ENCODE data around the gene SCGB3A2. TPM values are rescaled to one million over a fixed set of nuclear protein-coding genes. Genes with fewer than 3 reads are reported as not detected.

Gene SCGB3A2
- total and polyA plus RNA-seq, 8 donors, result 0.24 to 0.76 TPM; not detected in 6

DNA sequence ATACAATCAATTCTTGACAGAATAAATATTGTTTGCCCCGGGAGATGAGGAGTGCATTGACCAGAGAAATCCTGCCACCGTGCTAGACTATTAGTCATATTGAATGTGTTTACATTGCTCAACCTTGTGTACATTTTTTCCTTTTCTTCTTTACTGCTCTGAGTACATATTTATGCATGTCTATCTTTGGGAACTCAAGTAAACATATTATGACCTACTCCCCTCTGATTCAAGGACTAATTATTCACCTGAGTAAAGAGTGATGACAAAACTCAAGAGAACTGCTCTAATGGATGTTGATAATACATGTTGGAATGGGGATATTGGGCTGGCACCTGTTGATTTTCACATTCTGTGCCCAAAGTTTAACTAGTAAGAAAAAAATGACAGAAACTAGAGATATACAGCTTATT lies 43.1 kb upstream of the SCGB3A2 start:
- DNase-seq, result peak in 2 of 6 donors; percentile 49 to 68
- ATAC-seq, result peak; percentile 57 to 70 (median 68)
- Histone ChIP-seq H3K9me3 (no peaks in the 10 kb centered on the region), H3K27me3 (no peaks in the 10 kb centered on the region), H3K4me1 (peaks cover 14 to 47% (median 36%) of the 10 kb centered on the region in 3 donors), H3K36me3 (no peaks in the 10 kb centered on the region), H3K27ac (peak overlapping the region in 3 of 4 donors; percentile 6 to 86 (median 83)), H3K4me3 (no peak overlapping the region)
- TF ChIP-seq, protein P1, sequence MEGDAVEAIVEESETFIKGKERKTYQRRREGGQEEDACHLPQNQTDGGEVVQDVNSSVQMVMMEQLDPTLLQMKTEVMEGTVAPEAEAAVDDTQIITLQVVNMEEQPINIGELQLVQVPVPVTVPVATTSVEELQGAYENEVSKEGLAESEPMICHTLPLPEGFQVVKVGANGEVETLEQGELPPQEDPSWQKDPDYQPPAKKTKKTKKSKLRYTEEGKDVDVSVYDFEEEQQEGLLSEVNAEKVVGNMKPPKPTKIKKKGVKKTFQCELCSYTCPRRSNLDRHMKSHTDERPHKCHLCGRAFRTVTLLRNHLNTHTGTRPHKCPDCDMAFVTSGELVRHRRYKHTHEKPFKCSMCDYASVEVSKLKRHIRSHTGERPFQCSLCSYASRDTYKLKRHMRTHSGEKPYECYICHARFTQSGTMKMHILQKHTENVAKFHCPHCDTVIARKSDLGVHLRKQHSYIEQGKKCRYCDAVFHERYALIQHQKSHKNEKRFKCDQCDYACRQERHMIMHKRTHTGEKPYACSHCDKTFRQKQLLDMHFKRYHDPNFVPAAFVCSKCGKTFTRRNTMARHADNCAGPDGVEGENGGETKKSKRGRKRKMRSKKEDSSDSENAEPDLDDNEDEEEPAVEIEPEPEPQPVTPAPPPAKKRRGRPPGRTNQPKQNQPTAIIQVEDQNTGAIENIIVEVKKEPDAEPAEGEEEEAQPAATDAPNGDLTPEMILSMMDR (IDR thresholded peaks at IDR 0.05), result no peak
- intact Hi-C loops (cut with DNase I), result no loop called here
- WGBS, 2 donors, result 4 to 5% methylated on average over 2 of the region's 2 CpGs
- FAIRE-seq, result peak; percentile 9

DNA sequence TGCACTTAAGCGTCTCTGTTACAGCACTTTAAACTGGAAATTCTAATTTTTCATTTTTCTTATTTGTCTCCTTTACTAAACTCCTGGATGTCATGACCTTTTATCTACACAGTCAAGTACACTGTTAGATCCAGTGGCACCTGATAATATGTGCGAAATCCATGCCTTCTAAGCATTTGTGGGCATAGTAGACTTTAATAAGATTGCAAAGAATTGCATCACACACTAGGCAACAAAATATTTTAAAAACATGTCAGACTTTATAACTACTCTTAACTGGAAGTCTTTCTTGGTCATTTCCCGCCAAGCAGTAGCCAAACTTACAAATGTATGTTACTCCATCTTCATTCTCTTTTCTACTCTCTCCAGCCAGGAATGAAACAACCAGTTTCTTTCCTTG lies 42.1 kb upstream of the SCGB3A2 start:
- intact Hi-C loops (cut with DNase I), result no loop called here
- Histone ChIP-seq H3K27ac (peak overlapping the region; percentile 33 to 86 (median 60)), H3K4me1 (peaks cover 14 to 47% (median 36%) of the 10 kb centered on the region in 3 donors), H3K9me3 (no peaks in the 10 kb centered on the region), H3K4me3 (peak overlapping the region in 2 of 4 donors; percentile 10 to 28), H3K27me3 (no peaks in the 10 kb centered on the region), H3K36me3 (no peaks in the 10 kb centered on the region)
- peak in 3 of 4 donors; percentile 5 to 13 (median 6) for ATAC-seq
- no peak for FAIRE-seq
- no peak for DNase-seq
- TF ChIP-seq, protein P1 (IDR thresholded peaks at IDR 0.05), result no peak
- WGBS, 2 donors, result 33 to 34% methylated on average over 3 of the region's 3 CpGs

DNA sequence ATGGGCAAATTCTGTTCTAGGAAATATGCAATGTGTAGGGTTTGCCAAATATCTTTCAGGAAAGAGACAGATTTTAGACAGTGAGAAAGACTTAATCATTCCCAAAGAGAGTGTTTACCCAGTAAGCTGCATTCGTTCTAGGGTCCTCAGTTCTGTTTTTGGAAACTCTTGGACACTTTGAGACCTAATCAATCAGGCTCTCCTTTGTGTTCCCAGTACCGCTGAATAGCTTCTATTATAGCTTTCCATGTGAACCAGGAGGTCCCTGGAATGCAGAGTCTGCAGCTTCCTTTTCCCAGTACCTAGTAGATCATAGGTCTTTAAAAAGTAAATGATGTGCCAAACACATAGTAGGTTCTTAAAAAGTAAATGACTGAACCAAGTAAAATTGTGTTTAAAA lies 35.6 kb upstream of the SCGB3A2 start:
- H3K27me3 ChIP-seq, result no peaks in the 10 kb centered on the region
- H3K36me3 ChIP-seq, result no peaks in the 10 kb centered on the region
- no peak overlapping the region for H3K27ac ChIP-seq
- ATAC-seq (no peak), FAIRE-seq (no peak), DNase-seq (no peak)
- no peak overlapping the region for H3K4me3 ChIP-seq
- H3K4me1 ChIP-seq, result peaks cover under 1 to 20% (median 14%) of the 10 kb centered on the region in 3 donors
- intact Hi-C loops (cut with DNase I), result no loop called here
- TF ChIP-seq, protein P1 (IDR thresholded peaks at IDR 0.05), result no peak
- no peaks in the 10 kb centered on the region for H3K9me3 ChIP-seq
- 36 to 43% methylated on average over 2 of the region's 2 CpGs for WGBS, 2 donors

DNA sequence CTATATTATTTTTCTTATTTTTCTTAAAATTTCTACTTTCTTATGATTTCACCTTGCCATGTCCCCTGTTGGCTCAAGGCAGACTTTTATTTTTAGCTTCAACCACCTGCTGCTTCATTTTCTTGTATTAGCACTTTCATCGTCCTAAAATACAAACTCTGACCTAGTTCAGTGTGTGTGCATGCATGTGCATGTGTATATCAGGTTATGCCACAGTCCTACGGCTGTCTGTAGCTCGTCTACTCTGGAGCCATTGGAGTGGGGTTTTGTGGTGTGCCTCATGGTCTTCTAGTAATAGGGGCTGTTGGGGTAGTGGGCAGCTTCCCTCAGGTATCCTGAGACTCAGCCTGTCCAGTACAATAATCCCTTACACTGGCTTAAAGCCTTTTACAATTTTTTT lies 33.7 kb upstream of the SCGB3A2 start:
- WGBS, 2 donors, result 48 to 64% methylated on average over 3 of the region's 3 CpGs
- no peak for ATAC-seq
- H3K9me3 ChIP-seq, result no peaks in the 10 kb centered on the region
- no peak for FAIRE-seq
- DNase-seq, result no peak
- TF ChIP-seq, protein P1 (IDR thresholded peaks at IDR 0.05), result no peak
- H3K4me1 ChIP-seq, result peaks cover 0 to 3% (median 1%) of the 10 kb centered on the region in 3 donors
- no peaks in the 10 kb centered on the region for H3K36me3 ChIP-seq
- H3K27me3 ChIP-seq, result no peaks in the 10 kb centered on the region
- no peak overlapping the region for H3K4me3 ChIP-seq
- no peak overlapping the region for H3K27ac ChIP-seq
- intact Hi-C loops (cut with DNase I), result no loop called here

DNA sequence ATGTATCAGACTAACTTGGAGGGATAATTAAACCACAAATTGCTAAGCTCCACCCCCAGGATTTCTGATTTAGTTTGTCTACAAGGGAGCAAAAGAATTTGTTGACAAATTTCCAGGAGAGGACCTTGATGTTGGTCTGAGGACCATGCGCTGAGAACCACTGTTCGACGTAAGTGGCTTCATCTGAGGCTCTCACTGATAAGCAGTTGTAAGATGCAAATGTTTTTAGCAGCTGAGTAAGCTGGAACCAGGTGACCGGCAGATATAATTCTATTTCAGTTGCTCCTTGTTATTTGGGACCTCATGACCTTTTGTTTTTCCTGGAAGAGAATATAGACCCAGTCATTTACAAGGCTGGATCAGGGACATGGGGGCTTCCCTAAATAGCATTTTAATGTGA lies 32.9 kb upstream of the SCGB3A2 start:
- H3K4me3 ChIP-seq, result no peak overlapping the region
- H3K9me3 ChIP-seq, result no peaks in the 10 kb centered on the region
- intact Hi-C loops (cut with DNase I), result no loop called here
- H3K27me3 ChIP-seq, result no peaks in the 10 kb centered on the region
- FAIRE-seq (no peak), DNase-seq (no peak), ATAC-seq (peak in 2 of 4 donors; percentile 37 to 56)
- H3K36me3 ChIP-seq, result no peaks in the 10 kb centered on the region
- peaks cover 0 to 3% (median 0%) of the 10 kb centered on the region in 3 donors for H3K4me1 ChIP-seq
- TF ChIP-seq, protein P1 (IDR thresholded peaks at IDR 0.05), result no peak
- WGBS, 2 donors, result 38 to 46% methylated on average over 4 of the region's 4 CpGs
- H3K27ac ChIP-seq, result no peak overlapping the region
